Thoracic aorta (tissue), 2 donors: Measurements from ENCODE around the gene F11R. TPM values are rescaled to one million over a fixed set of nuclear protein-coding genes. Genes with fewer than 3 reads are reported as not detected.
"Not testable (repeated sequence)": the region's sequence is repeated elsewhere in the genome, so short reads cannot be mapped to it uniquely, and the experiment has no call there.

Experiments
- ATAC-seq: fragments of 150-250 bp; one replicate; pipeline ENCODE4 v1.8.0; 2017; ENCODE audit warnings: low read depth; ENCODE audit not compliant: insufficient number of reproducible peaks, low FRiP score
- DNase-seq: peaks from one replicate; pipeline ENCODE4 v3.0.0-alpha.2; 2020; ENCODE audit warnings: low spot score
- H3K27ac ChIP-seq, 2 donors: fragments of 200-600 bp; sonication (generic); 1 replicate in 1 of 2; 2 replicates in 1 of 2; pipeline ENCODE4 v1.5.1; 2016; ENCODE audit warnings: mild to moderate bottlenecking in 2 of 2, moderate library complexity in 2 of 2
- H3K27me3 ChIP-seq: fragments of 200-600 bp; sonication (generic); replicated peaks from 2 replicates; pipeline ENCODE4 v1.6.0; 2016; ENCODE audit warnings: mild to moderate bottlenecking; ENCODE audit not compliant: insufficient read depth
- H3K36me3 ChIP-seq: fragments of 200-600 bp; sonication (generic); one replicate; pipeline ENCODE4 v1.5.1; 2016
- H3K4me1 ChIP-seq, 2 donors: fragments of 200-600 bp; sonication (generic); 1 replicate in 1 of 2; 2 replicates in 1 of 2; pipeline versions ENCODE4 v1.5.1 to v1.6.0; 2016; ENCODE audit warnings: low read depth in 2 of 2, mild to moderate bottlenecking in 1 of 2; ENCODE audit not compliant: control insufficient read depth in 1 of 2
- H3K4me3 ChIP-seq: fragments of 200-600 bp; sonication (generic); 2 replicates; pipeline ENCODE4 v1.5.1; 2016; ENCODE audit warnings: mild to moderate bottlenecking
- H3K9me3 ChIP-seq: fragments of 200-600 bp; sonication (generic); 2 replicates; pipeline ENCODE4 v1.5.1; 2016
- CTCF ChIP-seq: fragments of 200-600 bp; sonication (generic); IDR thresholded peaks from one replicate; pipeline ENCODE4 v1.5.1; 2019; ENCODE audit warnings: antibody characterized with exemption
- total RNA-seq, 2 donors: library from RNA; depleted of rRNA; stranded (reverse); fragments of >200 nt; gene quantifications; one replicate each; pipeline versions ENCODE4 v1.1.0 to v1.2.3, GENCODE V29; 2016

The F11R gene
- total RNA-seq, 2 donors from 2014 or later: 19.1 to 20.7 TPM

- no peak overlapping the region for H3K27ac ChIP-seq
- no peaks in the 10 kb centered on the region for H3K27me3 ChIP-seq
- DNase-seq: no peak
- H3K4me3 ChIP-seq: no peak overlapping the region
- peaks cover 3 to 20% of the 10 kb centered on the region in 2 donors for H3K4me1 ChIP-seq
- no peak for ATAC-seq
- peak; percentile 60 for TF ChIP-seq CTCF
- no peaks in the 10 kb centered on the region for H3K36me3 ChIP-seq
- H3K9me3 ChIP-seq: no peaks in the 10 kb centered on the region
Measured at GRCh38 chr1:160951443-160952128, 69.4 kb downstream of the F11R start.

DNA sequence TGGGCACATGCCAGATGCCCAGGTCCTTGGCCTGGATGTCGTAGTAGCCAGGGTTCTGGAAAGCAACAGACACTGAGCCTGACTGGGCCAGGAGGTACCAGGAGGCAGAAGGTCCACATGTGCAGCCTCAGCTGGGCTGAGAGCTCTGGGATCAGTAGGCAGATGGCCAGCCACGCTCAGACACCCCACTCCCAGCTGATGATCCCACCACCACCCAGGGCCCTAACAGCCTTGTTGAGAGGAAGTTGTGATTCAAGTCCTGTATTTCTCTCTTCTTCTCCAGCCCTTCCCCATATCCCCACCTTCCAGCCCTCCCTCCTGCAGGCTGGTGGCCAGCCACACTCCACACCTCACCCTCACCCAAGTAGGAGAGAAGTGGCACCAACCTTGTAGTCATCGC, 70.3 kb downstream of the F11R start:
- Histone ChIP-seq H3K36me3 (no peaks in the 10 kb centered on the region), H3K4me1 (peaks cover 3 to 24% of the 10 kb centered on the region in 2 donors), H3K4me3 (no peak overlapping the region), H3K27me3 (no peaks in the 10 kb centered on the region), H3K9me3 (no peaks in the 10 kb centered on the region), H3K27ac (no peak overlapping the region)
- TF ChIP-seq CTCF: no peak
- ATAC-seq: no peak
- DNase-seq: no peak

- no peak overlapping the region for H3K4me3 ChIP-seq
- DNase-seq: no peak
- TF ChIP-seq CTCF: no peak
- no peak overlapping the region for H3K27ac ChIP-seq
- no peaks in the 10 kb centered on the region for H3K27me3 ChIP-seq
- peaks cover 3 to 30% of the 10 kb centered on the region in 2 donors for H3K4me1 ChIP-seq
- ATAC-seq: no peak
- no peaks in the 10 kb centered on the region for H3K36me3 ChIP-seq
- no peaks in the 10 kb centered on the region for H3K9me3 ChIP-seq
Measured at GRCh38 chr1:160949881-160950280, 71.1 kb downstream of the F11R start.

GRCh38 chr1:160949216-160949880, 71.6 kb downstream of the F11R start:
- not testable (repeated sequence) for H3K9me3 ChIP-seq, ATAC-seq, H3K4me3 ChIP-seq, H3K36me3 ChIP-seq, H3K27ac ChIP-seq, H3K27me3 ChIP-seq, DNase-seq
- H3K4me1 ChIP-seq: peaks cover 3 to 30% of the 10 kb centered on the region in 2 donors

GRCh38 chr1:160947174-160947759, 73.7 kb downstream of the F11R start:
- H3K4me3 ChIP-seq, H3K27me3 ChIP-seq, H3K27ac ChIP-seq, H3K9me3 ChIP-seq, DNase-seq, ATAC-seq, H3K36me3 ChIP-seq: not testable (repeated sequence)
- H3K4me1 ChIP-seq: peaks cover 3 to 30% of the 10 kb centered on the region in 2 donors

DNA sequence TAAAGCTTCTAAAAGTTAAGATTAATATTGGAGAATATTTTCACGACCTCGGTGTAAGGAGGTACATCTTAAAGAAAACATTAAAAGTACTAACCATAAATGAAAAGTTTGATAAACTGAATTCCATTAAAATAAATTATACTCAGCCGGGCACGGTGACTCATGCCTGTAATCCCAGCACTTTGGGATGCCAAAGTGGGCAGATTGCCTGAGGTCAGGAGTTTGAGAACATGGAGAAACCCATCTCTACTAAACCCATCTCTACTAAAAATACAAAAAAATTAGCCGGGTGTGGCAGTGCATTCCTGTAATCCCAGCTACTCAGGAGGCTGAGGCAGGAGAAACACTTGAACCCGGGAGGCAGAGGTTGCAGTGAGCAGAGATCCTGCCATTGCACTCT, 75.1 kb downstream of the F11R start:
- not testable (repeated sequence) for H3K27me3 ChIP-seq, H3K9me3 ChIP-seq, H3K4me3 ChIP-seq, H3K27ac ChIP-seq, ATAC-seq, DNase-seq, H3K36me3 ChIP-seq
- peaks cover 3 to 26% of the 10 kb centered on the region in 2 donors for H3K4me1 ChIP-seq

Other genes with a start within 250 kb of the F11R start
- under 1 TPM; 0.41 to 0.71 TPM for gene LY9, start 225.0 kb downstream of the F11R start, total RNA-seq
- gene CD244, start 158.3 kb downstream of the F11R start, total RNA-seq: 1 to 10 TPM in 1 of 2 donors, under 1 TPM in 1; 0.78 to 2.2 TPM
- gene ITLN1, start 136.0 kb downstream of the F11R start, total RNA-seq: 10 to 100 TPM in 1 of 2 donors, under 1 TPM in 1; 0.56 to 51.7 TPM
- gene ITLN2, start 66.3 kb downstream of the F11R start, total RNA-seq: 1 to 10 TPM in 1 of 2 donors, not detected in 1; 3.0 TPM
- gene TSTD1, start 17.8 kb upstream of the F11R start, total RNA-seq: 10 to 100 TPM; 19.9 to 34.2 TPM
- gene USF1, start 24.8 kb upstream of the F11R start, total RNA-seq: 10 to 100 TPM; 57.9 to 69.4 TPM
- gene ARHGAP30, start 48.7 kb upstream of the F11R start, total RNA-seq: 10 to 100 TPM; 16.4 to 16.9 TPM
- gene NECTIN4, start 68.4 kb upstream of the F11R start, total RNA-seq: under 1 TPM in 1 of 2 donors, not detected in 1; 0.14 TPM
- 1 to 10 TPM; 7.9 to 8.6 TPM for gene KLHDC9, start 77.2 kb upstream of the F11R start, total RNA-seq
- 10 to 100 TPM; 22.7 to 92.7 TPM for gene PFDN2, start 96.9 kb upstream of the F11R start, total RNA-seq
- 10 to 100 TPM; 25.3 to 42.1 TPM for gene NIT1, start 97.0 kb upstream of the F11R start, total RNA-seq
- 10 to 100 TPM; 30.7 to 34.3 TPM for gene DEDD, start 111.5 kb upstream of the F11R start, total RNA-seq
- 10 to 100 TPM; 54.2 to 73.9 TPM for gene UFC1, start 132.8 kb upstream of the F11R start, total RNA-seq
- gene USP21, start 138.3 kb upstream of the F11R start, total RNA-seq: 10 to 100 TPM; 23.2 to 28.8 TPM
- 10 to 100 TPM; 18.2 to 33.6 TPM for gene PPOX, start 145.3 kb upstream of the F11R start, total RNA-seq
- 100 to 1,000 TPM in 1 of 2 donors, 10 to 100 TPM in 1; 36.4 to 145 TPM for gene B4GALT3, start 156.4 kb upstream of the F11R start, total RNA-seq
- 100 to 1,000 TPM in 1 of 2 donors, 10 to 100 TPM in 1; 15.0 to 171 TPM for gene ADAMTS4, start 177.9 kb upstream of the F11R start, total RNA-seq
- 10 to 100 TPM; 61.5 to 63.5 TPM for gene NDUFS2, start 181.2 kb upstream of the F11R start, total RNA-seq
- 100 to 1,000 TPM in 1 of 2 donors, 10 to 100 TPM in 1; 82.9 to 101 TPM for gene FCER1G, start 194.1 kb upstream of the F11R start, total RNA-seq
- gene APOA2, start 202.5 kb upstream of the F11R start, total RNA-seq: not detected
- gene TOMM40L, start 204.9 kb upstream of the F11R start, total RNA-seq: 10 to 100 TPM; 12.8 to 13.4 TPM
- not detected for gene NR1I3, start 217.1 kb upstream of the F11R start, total RNA-seq
- 1 to 10 TPM in 1 of 2 donors, under 1 TPM in 1; 0.68 to 1.8 TPM for gene PCP4L1, start 237.6 kb upstream of the F11R start, total RNA-seq